ENCODE results near the gene BATF. TPM values are rescaled to one million over a fixed set of nuclear protein-coding genes. Genes with fewer than 3 reads are reported as not detected.

Gene BATF
- total RNA-seq, 1 donor from 2014 or later: not detected

GRCh38 chr14:75587388-75587787 is 65.1 kb downstream of the BATF start:
- no peak overlapping the region for H3K4me3 ChIP-seq (ENCODE audit: low read depth, low read length)
- no peak for TF ChIP-seq CTCF (conservative IDR thresholded peaks at IDR 0.05; ENCODE audit: low read depth, low read length)
- DNase-seq (ENCODE audit: low read depth): no peak

- no peak for TF ChIP-seq CTCF (conservative IDR thresholded peaks at IDR 0.05; ENCODE audit: low read depth, low read length)
- no peak overlapping the region for H3K4me3 ChIP-seq (ENCODE audit: low read depth, low read length)
- no peak for DNase-seq (ENCODE audit: low read depth)
Measured at GRCh38 chr14:75589931-75590330, 67.7 kb downstream of the BATF start.

GRCh38 chr14:75591331-75591946 is 69.2 kb downstream of the BATF start:
- no peak overlapping the region for H3K4me3 ChIP-seq (ENCODE audit: low read depth, low read length)
- peak; percentile 15 for TF ChIP-seq CTCF (conservative IDR thresholded peaks at IDR 0.05; ENCODE audit: low read depth, low read length)
- DNase-seq (ENCODE audit: low read depth): no peak

GRCh38 chr14:75591987-75592575 is 69.8 kb downstream of the BATF start:
- DNase-seq (ENCODE audit: low read depth): no peak
- no peak for TF ChIP-seq CTCF (conservative IDR thresholded peaks at IDR 0.05; ENCODE audit: low read depth, low read length)

GRCh38 chr14:75595226-75595625 is 73.0 kb downstream of the BATF start:
- no peak for DNase-seq (ENCODE audit: low read depth)
- no peak for TF ChIP-seq CTCF (conservative IDR thresholded peaks at IDR 0.05; ENCODE audit: low read depth, low read length)
- no peak overlapping the region for H3K4me3 ChIP-seq (ENCODE audit: low read depth, low read length)

More at GRCh38 chr14:75591987-75592575, 69.8 kb downstream of the BATF start:
- no peak overlapping the region for H3K4me3 ChIP-seq (ENCODE audit: low read depth, low read length)

Other genes starting within 250 kb of the BATF start
- gene FOS, start 243.6 kb upstream of the BATF start, total RNA-seq: 2.5 and 2.7 TPM in 2 replicates
- gene JDP2, start 94.4 kb upstream of the BATF start, total RNA-seq: 16.6 and 33.4 TPM in 2 replicates
- 0.07 and 0.75 TPM in 2 replicates for gene FLVCR2, start 56.2 kb downstream of the BATF start, total RNA-seq
- gene ERG28, start 138.4 kb downstream of the BATF start, total RNA-seq: 14.6 and 18.2 TPM in 2 replicates
- gene TTLL5, start 138.8 kb downstream of the BATF start, total RNA-seq: 20.4 and 39.6 TPM in 2 replicates

Data from epithelial cell of proximal tubule (primary cell).